ENCODE data around the gene SLC28A3. TPM values are rescaled to one million over a fixed set of nuclear protein-coding genes. Genes with fewer than 3 reads are reported as not detected.

The SLC28A3 gene
- total and polyA plus RNA-seq, 2 donors = 0.09 to 2.0 TPM

DNA sequence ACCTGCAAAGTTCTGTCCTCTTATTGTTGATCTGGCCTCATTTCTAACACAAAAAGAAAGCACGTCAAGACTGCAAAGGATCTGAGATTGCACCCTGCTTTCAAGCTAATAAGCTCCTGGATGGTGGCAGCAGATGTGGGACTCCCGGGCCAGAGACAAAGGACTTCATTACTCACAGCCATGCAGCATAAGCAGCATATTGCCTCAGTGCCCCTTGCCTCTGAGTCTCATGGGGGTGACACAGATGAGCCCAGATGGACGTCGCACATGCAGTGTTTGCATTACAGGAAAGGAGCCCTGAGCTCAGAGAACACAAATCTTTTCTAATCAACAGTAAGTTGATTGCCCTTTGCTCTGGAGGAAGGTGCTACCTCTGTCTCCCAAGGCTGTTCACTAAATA is 105.0 kb downstream of the SLC28A3 start:
- DNase-seq (ENCODE audit: extremely low spot score) = no peak
- no peaks in the 10 kb centered on the region for H3K36me3 ChIP-seq (ENCODE audit: insufficient read depth)
- no peaks in the 10 kb centered on the region for H3K4me1 ChIP-seq (ENCODE audit: insufficient read depth)
- WGBS = 89% methylated on average over 4 of the region's 4 CpGs
- H3K27ac ChIP-seq (ENCODE audit: low read depth) = no peak overlapping the region
- no peak overlapping the region for H3K4me3 ChIP-seq (ENCODE audit: low read depth, low read length)

GRCh38 chr9:84230355-84231145 is 110.0 kb downstream of the SLC28A3 start:
- Histone ChIP-seq H3K4me1 (ENCODE audit: insufficient read depth) (no peaks in the 10 kb centered on the region), H3K36me3 (ENCODE audit: insufficient read depth) (no peaks in the 10 kb centered on the region), H3K4me3 (ENCODE audit: low read depth, low read length) (no peak overlapping the region), H3K27ac (ENCODE audit: low read depth) (no peak overlapping the region)
- 57% methylated on average over 6 of the region's 6 CpGs for WGBS
- DNase-seq (ENCODE audit: extremely low spot score) = no peak

- H3K36me3 ChIP-seq (ENCODE audit: insufficient read depth) = no peaks in the 10 kb centered on the region
- H3K4me1 ChIP-seq (ENCODE audit: insufficient read depth) = no peaks in the 10 kb centered on the region
- no peak for DNase-seq (ENCODE audit: extremely low spot score)
- no peak overlapping the region for H3K27ac ChIP-seq (ENCODE audit: low read depth)
- no peak overlapping the region for H3K4me3 ChIP-seq (ENCODE audit: low read depth, low read length)
- 84% methylated on average over 4 of the region's 4 CpGs for WGBS
Measured at GRCh38 chr9:84229191-84229590, 111.4 kb downstream of the SLC28A3 start.

GRCh38 chr9:84228130-84228720 is 112.3 kb downstream of the SLC28A3 start:
- Histone ChIP-seq H3K4me1 (ENCODE audit: insufficient read depth) (no peaks in the 10 kb centered on the region), H3K4me3 (ENCODE audit: low read depth, low read length) (no peak overlapping the region), H3K36me3 (ENCODE audit: insufficient read depth) (no peaks in the 10 kb centered on the region), H3K27ac (ENCODE audit: low read depth) (no peak overlapping the region)
- no peak for DNase-seq (ENCODE audit: extremely low spot score)
- 31% methylated on average over 5 of the region's 5 CpGs for WGBS

DNA sequence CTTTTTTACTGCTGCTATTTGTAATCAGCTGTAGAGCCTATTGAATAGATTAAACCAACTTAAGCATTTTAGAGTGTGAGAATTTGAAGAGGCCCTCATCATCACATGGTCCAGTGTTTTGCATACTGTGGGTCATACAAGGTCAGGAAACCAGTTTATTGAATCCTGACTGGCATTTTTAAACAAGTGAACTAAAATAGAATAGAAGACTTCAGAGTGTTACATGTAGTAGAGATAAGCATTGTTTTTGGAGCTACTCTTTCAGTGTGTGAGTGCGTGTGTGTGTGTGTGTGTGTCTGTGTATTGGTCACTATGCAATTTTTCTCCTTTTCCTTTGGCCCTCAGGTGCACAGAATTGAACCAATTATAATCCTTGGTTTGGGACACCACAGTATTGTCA is 114.4 kb downstream of the SLC28A3 start:
- Histone ChIP-seq H3K27ac (ENCODE audit: low read depth) (no peak overlapping the region), H3K4me3 (ENCODE audit: low read depth, low read length) (no peak overlapping the region), H3K4me1 (ENCODE audit: insufficient read depth) (no peaks in the 10 kb centered on the region), H3K36me3 (ENCODE audit: insufficient read depth) (no peaks in the 10 kb centered on the region)
- WGBS = 81% methylated on average over 1 of the region's 1 CpG
- no peak for DNase-seq (ENCODE audit: extremely low spot score)
